ENCODE measurements around the gene AGAP5.
"Not testable (repeated sequence)": the region's sequence is repeated elsewhere in the genome, so short reads cannot be mapped to it uniquely, and the experiment has no call there.

The AGAP5 gene

DNA sequence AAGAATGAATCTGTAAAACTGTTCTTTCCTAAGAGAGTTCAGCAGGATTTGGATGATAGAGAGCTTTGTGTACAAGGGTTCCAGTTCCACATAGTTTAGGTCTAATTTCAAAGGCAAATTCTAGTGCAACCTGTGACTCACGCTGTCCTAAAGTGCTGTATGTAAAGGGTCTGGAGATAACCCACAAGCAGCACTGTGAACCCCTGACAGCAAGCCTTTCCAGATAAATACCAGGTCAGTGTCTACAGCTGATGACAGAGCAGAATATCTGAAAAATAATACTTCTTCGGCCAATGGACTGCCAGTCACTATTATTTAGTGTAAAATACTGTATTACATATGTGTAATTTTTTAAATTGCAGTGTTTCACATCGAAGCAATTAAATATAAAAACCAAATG, 16.0 kb upstream of the AGAP5 start:
- DNase-seq, result not testable (repeated sequence)

DNA sequence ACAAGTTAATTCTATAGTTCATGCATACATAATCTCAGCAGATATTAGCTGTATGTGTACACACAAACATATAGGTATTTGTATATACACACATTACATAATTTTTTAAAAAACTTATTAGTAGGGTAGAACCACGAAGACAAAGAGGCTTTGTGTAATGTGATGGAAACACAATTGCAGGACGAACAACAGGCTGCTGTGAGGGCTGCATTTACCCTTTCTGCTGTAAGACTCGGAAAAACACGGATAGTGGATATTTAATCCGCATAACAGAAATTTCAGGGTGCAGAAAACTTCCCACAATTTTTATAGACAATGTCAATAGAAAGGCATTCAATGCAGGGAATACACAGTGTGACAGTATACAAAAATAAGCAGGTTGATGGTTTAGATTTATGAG, 13.8 kb upstream of the AGAP5 start:
- not testable (repeated sequence) for DNase-seq

DNA sequence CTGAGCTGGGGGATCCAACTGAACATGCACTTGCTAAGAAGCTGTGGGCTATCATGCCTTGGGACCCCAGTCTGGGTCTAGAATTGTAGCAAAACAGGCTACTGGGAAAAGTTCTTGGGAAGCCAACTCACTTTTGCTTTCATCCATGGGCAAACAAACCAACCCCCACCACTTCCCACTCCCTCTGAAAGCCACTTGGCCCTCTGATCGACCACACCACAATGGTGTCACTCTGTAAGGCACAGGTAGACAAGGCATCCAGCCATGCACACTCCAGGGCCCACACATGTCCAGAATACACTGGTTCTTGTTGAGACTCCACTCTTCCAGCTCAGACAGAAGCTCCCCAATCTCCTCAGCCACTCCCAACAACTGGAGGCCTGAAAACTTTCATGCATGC, 10.2 kb upstream of the AGAP5 start:
- DNase-seq, result not testable (repeated sequence)

DNA sequence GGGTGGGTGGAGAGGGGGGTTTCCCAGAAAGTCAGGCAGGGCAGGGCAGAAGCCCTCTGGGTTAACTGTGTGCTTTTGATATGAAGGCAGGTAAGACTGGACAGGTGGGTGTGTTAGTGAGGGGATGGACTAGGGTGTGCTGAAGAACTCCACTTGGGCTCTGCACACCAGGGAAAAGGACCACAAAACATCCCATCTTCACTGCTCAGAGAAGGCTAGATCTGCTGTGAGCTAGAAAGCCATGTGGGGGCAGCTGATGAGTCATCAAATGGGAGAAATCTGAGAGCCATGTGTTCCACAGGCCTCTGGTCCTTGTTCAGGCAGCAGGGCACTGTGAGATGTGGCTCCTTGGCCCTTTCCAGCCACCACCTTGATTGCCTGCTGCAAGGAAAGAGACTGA, 9.7 kb upstream of the AGAP5 start:
- DNase-seq, result not testable (repeated sequence)

DNA sequence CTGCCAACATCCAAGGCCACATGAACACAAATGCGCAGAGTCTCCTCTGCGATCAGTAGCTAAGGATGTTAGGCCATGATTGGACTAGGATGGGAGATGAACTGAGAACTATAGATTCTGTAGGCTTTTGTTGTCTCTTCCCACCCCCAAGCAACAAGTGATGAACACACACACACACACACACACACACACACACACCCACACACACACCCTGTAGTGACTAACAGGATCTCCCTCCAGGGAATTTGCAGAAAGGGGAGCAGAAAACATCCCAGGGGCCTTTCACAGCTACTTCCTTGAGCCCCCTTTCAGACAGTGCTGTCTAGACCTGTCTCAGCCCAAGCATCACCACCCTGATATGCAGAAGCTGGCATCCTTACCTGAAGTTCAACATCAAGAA, 8.6 kb upstream of the AGAP5 start:
- not testable (repeated sequence) for DNase-seq

DNA sequence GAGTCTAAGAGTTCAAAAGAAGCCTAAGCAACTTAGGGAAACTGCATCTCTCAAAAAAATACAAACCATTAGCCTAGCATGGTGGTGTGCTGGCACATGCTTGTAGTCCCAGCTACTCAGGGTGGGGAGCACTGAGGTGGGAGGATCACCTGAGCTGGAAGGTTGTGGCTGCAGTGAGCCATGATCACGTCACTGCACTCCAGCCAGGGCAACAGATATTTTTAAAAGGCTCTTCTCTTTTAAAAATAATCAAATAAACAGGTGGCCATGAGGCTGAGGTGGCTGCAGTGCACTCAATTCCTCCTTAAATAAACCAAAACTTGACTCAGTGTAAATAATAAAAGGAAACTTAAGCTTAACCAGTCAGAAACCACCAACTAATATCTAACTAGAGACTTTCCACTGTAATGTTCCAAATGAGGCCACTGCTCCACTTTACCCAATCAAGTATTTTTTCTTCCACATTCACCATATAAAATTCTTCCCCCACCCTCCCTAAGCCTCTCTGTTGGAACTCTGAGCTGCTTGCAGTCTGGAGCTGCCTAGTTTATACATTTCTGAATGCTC, 7.7 kb upstream of the AGAP5 start:
- DNase-seq, result not testable (repeated sequence)

DNA sequence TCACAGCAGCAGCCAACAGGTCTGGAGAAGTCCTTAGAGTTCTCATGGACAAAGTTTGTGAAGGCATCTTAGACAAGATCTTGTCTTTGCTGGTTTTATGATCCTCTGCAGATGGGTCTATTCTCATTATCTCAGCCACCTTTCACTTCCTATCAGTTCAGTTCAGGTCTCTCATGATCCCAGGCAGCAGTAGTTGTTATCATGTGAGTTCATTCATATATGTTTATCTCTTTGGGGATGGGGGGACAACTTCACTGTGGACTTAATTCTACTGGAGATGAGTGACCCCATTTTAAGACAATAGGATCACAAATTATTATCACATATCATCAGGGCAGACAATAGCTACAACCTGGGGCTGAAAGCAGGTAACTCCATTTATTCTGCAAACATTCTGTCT, 6.0 kb upstream of the AGAP5 start:
- not testable (repeated sequence) for DNase-seq

DNA sequence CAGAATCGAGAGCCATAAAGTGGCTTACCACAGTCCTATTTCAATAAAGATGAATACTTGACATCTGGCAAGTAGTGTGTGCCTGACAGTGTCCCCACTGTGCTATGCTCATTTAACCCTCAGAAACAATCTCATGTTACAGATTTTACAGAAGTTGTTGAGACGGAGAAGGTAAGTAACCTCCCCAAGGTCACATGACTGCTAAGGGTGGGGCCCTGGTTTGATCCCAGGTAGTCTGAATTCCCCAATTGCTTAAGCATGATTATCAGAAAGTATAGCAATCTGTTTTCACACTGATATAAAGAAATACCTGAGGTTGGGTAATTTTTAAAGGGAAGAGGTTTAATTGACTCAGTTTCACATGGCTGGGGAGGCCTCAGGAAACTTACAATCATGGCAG, 910 bp upstream of the AGAP5 start:
- DNase-seq, result not testable (repeated sequence)

DNA sequence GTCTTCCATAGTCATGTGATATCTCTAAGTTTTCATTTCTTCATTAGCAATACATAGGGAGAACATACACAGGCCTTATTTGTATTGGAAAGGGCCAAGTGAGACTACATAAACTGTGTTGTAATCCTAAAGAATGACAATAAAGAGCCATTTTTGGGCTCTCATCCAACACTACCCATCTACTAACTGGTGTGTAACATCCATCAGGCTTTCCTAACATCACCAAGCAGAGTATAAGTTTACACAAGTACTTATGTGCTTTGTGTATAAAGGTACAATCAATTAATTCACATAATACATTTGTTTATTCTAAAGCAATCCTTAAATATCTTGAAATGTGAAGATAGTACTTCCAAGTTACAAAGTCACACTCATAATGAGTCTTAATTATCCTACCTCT, 2.6 kb downstream of the AGAP5 start:
- DNase-seq, result not testable (repeated sequence)

DNA sequence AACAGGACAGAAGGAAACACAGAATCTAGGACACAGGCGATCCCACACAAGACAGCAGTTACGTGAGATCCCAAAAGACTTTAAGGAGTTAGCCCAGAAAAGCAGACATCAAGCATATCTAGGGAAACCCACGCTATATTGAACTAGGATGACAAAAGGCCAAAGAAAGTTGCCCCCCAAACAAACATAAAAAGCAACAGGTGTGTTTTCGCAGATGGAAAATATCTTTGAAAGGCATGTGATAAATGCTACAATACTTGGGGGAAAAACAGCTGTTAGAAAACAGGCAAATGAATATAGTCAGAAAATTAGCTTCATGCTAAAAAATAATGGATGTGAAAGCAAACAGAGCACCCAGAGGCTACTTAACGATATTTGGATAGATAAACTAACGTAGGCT, 7.2 kb downstream of the AGAP5 start:
- not testable (repeated sequence) for DNase-seq

DNA sequence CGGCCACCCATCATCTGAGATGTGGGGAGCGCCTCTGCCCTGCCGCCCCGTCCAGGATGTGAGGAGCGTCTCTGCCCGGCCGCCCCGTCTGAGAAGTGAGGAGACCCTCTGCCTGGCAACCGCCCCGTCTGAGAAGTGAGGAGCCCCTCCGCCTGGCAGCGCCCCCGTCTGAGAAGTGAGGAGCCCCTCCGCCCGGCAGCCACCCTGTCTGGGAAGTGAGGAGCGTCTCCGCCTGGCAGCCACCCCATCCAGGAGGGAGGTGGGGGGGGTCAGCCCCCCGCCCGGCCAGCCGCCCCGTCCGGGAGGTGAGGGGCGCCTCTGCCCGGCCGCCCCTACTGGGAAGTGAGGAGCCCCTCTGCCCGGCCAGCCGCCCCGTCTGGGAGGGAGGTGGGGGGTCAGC, 8.3 kb downstream of the AGAP5 start:
- DNase-seq, result not testable (repeated sequence)

DNA sequence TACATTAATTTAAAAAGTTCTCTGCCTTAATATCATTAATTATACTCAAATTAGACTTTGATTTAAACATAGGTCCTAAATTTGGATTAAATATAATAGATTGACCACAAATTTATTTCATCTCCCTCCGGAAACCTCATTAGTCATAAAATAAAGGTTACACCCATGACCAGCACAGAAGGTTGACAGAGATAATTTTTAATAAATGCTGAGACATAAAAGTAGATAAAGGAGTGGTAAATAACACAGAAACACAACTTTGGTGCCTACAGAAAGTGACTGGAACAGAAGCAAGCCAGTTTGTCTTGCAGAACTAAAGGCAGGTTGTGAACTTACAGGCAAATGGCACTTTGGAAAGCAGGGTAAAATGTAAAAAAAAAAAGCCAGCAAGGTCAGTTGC, 10.3 kb downstream of the AGAP5 start:
- not testable (repeated sequence) for DNase-seq

DNA sequence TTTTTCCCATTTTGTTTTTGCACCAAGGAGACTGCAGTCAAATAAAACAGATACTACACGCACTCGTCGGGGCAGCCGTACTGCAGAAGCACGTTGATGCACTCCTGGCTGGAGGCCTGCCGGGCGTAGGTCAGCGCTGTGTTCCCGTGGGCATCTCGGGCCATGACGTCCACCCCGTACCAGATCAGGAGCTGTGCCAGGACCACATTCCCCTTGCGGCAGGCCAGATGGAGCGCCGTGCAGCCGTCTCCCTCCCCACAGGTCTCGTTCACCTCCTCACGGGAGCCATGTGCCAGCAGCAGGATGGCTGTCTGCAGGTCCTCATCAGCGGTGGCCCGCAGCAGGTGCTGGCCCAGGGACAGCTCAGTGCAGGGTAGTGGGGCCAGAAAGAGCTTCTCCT, 23.4 kb downstream of the AGAP5 start:
- not testable (repeated sequence) for DNase-seq

DNA sequence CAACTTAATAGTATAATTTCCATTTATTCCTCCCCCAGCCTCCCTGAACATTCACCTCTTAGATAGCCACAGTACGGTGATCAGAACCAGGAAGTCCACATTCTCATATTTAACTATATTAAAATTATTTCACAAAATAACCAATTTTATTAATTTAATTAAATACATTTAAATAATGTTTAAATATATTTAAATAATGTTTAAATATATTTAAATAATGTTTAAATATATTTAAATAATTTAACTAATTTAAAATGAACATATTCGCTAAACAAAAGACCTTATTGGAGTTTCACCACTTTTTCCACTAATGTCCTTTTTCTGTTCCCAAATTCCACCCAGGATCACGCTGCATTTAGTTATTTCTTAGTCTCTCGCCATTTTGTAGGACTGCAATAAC, 29.5 kb downstream of the AGAP5 start:
- DNase-seq, result not testable (repeated sequence)

DNA sequence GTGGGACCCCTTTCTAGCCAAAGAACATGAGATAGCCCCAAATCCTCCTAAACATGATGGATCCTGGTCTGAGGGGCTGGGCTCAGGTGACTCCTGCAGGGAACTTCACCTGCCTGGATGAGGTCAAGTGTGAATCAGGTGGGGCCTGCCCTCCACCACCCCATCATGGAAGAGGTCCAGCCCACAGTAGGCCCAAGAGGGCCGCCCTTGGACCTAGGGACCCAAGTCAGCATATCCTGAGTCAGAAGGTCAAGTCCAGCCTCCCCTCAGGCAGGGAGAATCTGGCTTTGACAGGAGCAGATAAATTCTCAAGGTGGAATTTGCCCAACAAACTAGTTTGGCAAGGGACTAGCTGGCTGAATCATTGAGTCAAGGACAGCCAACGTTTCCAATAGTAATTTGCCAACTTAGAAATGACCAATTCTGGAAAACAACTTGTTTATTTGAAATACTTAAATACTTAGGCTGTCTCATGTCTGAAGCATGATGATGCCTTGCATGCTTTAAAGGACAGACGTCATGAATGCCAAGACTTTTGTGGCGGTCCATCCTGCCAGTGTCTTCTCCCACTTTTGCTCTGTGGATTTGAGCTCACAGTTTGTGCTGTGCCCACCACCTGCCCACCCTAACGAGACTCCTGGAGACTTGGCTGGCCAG, 31.6 kb downstream of the AGAP5 start:
- not testable (repeated sequence) for DNase-seq

DNA sequence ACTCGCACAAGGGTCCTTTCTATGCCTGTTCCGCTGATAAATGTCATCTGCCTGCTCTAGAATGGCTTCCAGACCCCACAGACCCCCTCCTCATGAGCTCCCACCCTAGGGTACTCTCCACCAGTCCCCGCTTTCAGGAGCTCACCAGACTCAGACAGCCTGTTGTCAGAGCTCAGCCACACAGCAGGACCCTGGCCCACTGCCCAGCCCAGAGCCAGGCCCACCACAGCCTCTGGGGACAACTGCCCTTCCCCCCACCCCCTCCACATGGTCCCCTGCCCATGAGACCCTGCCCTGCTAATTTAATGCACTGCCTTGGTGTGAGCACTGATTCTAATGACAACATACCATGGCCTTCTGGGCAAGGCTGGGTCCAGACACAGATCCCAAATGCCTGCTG, 32.3 kb downstream of the AGAP5 start:
- not testable (repeated sequence) for DNase-seq

DNA sequence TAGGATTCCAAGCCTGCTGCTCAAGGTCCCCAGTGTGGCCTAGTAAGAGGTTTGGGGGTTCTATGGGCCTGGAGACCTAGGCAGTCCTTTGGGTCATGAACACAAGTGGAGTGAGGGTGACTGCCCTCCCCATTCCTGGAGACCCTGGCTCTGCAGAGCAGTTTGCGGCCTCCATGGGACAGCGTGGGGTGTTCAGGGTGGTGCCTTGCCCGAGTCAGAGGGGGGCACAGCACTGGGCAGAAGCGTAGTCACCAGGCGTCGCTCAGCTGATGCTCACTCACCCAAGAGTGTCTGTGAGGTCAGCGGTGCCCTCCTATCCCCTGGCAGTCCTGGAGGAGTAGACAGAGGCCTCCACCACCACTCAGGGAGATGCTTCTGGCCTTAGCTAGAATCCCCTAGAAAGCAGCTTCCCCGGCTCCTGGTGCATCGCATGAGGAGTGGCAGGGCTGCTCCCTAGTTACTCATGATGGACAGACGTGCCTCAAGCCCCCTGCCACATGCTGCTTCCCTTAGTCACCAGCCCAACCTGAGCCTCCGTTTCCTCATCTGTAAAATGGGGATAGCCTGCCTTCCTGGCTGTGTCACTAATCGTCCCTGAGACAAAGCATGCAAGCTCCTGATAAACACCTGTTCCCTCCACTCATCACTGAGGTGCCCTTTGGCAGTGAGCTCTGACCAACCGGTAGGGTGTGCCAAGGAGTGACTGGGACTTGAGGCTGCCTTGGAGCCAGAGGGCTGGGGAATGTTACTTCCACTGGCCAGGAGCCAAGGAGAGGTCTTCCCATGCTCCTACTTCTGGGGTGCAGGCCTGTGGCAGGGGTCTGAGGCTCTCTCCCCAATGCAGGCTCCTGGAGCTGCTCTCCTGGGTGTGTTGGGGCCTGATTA, 33.5 kb downstream of the AGAP5 start:
- DNase-seq, result not testable (repeated sequence)

DNA sequence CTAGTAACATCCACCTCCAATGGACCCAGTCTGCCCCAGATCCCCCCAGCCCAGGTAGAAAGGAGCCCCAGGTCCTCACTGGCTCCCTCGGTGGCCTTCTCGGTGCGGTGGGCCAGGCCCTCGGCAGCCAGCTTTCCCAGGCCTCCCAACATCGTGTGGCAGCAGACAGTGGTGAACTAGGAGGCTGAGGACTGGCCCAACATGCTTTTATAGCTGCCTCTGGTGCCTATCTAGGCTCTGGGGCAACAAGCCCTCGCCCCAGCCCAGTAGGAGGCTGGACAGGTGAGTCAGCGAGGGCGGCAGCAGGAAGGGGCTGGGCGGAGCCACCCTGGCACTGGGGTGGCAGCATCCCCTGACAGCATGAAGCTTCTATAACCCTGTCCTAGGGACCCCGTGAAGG, 34.3 kb downstream of the AGAP5 start:
- DNase-seq, result not testable (repeated sequence)

DNA sequence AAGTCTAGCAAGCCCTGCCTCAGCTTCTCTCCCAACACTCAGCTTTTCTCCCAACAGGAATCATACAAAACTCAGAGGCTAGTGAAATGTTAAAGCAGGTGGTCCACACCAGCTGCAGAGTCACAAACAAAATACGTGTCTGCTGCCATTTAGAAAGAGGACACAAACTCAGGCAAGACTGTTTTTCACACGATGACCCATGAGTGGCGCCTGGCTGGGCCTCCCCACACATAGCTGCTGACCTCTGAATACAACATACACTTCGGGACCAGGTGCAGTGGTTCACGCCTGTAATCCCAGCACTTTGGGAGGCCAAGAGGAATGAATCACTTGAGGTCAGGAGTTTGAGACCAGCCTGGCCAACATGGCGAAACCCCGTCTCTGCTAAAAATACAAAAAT, 35.2 kb downstream of the AGAP5 start:
- DNase-seq, result not testable (repeated sequence)

DNA sequence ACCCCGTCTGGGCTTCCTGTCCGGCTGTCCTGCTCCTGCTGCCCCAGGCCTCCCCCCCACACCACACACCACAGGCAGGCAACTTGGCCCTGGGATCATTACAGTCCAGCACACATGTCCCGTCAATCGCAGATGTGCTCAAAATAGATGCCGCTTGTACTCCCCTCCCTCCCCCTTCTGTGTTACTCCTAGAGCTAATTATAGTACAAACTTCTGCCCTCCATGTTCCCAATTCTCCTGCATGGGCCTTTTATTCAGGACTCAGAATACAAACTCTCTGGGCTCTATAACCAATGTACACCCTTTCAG, 42.0 kb downstream of the AGAP5 start, which contains the start of gene SYNPO2L:
SYNPO2L (minus strand) TSS at position 40 of the 309 bp plus-strand sequence. CDS start 107 bp downstream, outside the sequence.
- DNase-seq, result no peak

DNA sequence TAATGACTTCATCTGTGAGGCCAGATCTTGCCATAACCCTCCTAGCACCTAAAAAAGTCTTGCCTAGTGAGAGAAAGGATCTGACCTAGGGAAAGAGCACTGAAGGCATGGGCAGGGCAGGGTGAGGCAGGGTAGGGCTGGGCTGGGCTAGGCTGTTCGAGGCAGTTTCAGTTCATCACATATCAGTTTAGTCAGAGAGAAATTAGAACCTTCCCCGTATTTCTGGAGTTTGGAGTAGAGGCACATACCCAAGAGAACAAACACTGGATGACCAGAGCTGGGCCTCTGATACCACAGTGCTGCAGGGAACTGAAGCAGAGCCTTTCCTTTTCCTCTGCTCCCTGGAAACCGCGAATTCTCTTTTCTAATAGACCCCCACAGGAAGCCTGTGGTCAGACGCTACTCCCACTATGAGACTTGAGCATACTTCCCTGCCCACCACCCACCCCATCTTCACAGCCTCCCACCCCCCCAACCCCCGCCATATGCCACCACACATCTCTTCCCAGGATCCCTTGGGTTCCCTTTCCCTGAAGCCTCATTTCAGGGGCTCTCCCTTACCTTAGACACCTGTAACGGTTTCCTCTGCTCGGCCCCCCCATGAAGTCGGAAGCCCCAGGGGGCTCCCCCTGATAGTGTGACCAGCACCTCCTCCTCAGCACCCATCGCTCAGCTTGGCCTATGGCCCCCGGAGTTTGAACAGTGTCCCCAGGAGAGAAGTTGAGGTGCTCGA, 42.5 kb downstream of the AGAP5 start:
- DNase-seq, result no peak

DNA sequence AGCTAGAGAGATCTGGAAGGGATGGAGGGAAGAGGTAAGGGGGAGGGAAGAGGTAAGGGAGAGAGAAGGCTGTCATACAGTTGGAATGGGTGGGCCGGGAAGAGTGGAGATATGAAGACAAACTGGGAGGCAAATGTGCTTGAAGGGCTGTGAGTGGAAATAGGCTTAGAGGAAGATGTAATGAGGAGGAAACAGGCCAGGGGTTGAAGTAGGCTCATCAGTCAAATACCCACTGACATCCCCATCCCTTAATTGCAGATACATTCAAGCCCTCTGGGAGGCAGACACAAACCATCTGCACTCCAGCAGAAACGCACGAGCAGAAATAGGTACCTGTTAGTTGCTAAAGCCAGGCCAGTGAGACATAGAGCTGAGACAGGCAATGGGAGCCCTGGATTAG, 44.2 kb downstream of the AGAP5 start:
- DNase-seq, result no peak

DNA sequence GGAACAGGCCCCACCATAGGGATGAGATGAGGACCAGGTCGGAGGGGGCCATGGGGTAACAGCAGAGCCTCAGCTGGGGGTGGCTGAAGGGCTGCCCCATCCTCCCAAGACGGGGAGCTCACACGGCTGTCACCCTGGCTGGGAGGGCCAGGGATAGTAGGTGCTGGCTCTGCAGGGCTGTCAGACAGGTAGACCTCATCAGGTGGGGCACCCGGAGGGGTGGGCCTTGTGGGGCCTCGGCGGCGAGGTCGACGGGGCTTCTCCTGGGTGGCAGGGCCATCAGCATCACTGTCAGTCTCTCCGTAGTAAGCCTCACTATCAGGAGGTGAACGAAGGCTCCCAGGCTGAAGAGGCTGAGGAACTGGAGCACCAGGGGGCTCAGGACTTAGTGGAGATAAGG, 44.7 kb downstream of the AGAP5 start:
- no peak for DNase-seq
